Testis (tissue), 3 donors: ENCODE results near the gene AP2B1. TPM values are rescaled to one million over a fixed set of nuclear protein-coding genes. Genes with fewer than 3 reads are reported as not detected.

Source experiments
- DNase-seq: peaks from one replicate; pipeline ENCODE4 v3.0.0-alpha.2; 2019
- H3K27ac ChIP-seq, 2 donors: fragments of 200-600 bp; sonication (generic); one replicate each; pipeline ENCODE4 v1.5.1; 2019
- H3K27me3 ChIP-seq: fragments of 200-600 bp; sonication (generic); one replicate; pipeline ENCODE4 v1.5.1; 2019
- H3K36me3 ChIP-seq: fragments of 200-600 bp; sonication (generic); one replicate; pipeline ENCODE4 v1.5.1; 2017; ENCODE audit warnings: low read depth; ENCODE audit errors: missing control alignments
- H3K4me1 ChIP-seq: fragments of 200-600 bp; sonication (generic); one replicate; pipeline ENCODE4 v1.5.1; 2019
- H3K4me3 ChIP-seq, 2 donors: fragments of 200-600 bp; sonication (generic); one replicate each; pipeline ENCODE4 v1.5.1; 2017 to 2019
- H3K9me3 ChIP-seq: fragments of 200-600 bp; sonication (generic); one replicate; pipeline ENCODE4 v1.5.1; 2017
- CTCF ChIP-seq, 3 experiments: fragments of 450-650 bp in 2 of 3; fragments of 200-600 bp in 1 of 3; sonication (generic) in 1 of 3; IDR thresholded peaks; one replicate each; pipeline ENCODE4 v1.5.1; 2016 to 2019; ENCODE audit warnings: antibody characterized with exemption in 3 of 3, mild to moderate bottlenecking in 2 of 3, moderate library complexity in 1 of 3
- POLR2A ChIP-seq: fragments of 450-650 bp; IDR thresholded peaks from one replicate; pipeline ENCODE4 v1.6.1; 2017; ENCODE audit warnings: antibody characterized with exemption, mild to moderate bottlenecking, moderate library complexity
- WGBS, 2 donors: methylation state at CpG; one replicate each; pipeline ENCODE4 v1.1.5; 2018; 5-methylcytosine and 5-hydroxymethylcytosine counted together
- intact Hi-C: fragments of 100-400 bp; cut with DNase I; formaldehyde crosslinking; loops from one replicate; pipeline ENCODE4 v1.15.1; 2023; ENCODE audit warnings: low total_unique reads
- polyA plus RNA-seq: library from polyadenylated mRNA; stranded (reverse); fragments of 350-450 nt; fragmentation: Illumina TruSeq; extraction: RNeasy Lipid Tissue Mini Kit (QIAGEN cat#74804); gene quantifications from one replicate; pipeline ENCODE4 v1.2.3, GENCODE V29; 2014; ENCODE audit warnings: low read depth, low replicate concordance; ENCODE audit not compliant: insufficient read depth
- total RNA-seq, 2 donors: library from RNA; depleted of rRNA; stranded (reverse); fragments of >200 nt; gene quantifications; one replicate each; pipeline ENCODE4 v1.2.3, GENCODE V29; 2016

The AP2B1 gene
- total and polyA plus RNA-seq, 3 donors from 2014 or later: 132 to 310 (median 147) TPM

- Histone ChIP-seq H3K4me1 (peaks cover 9% of the 10 kb centered on the region), H3K9me3 (no peaks in the 10 kb centered on the region), H3K27me3 (no peaks in the 10 kb centered on the region), H3K36me3 (no peaks in the 10 kb centered on the region), H3K27ac (peak overlapping the region; percentile 86 to 88), H3K4me3 (peak overlapping the region; percentile 75 to 82)
- 1 to 3% methylated on average over 9 to 11 of the region's 11 CpGs for WGBS, 2 donors
- intact Hi-C loops: no loop called here
- no peak for TF ChIP-seq POLR2A
- TF ChIP-seq CTCF (IDR thresholded peaks at IDR 0.05): no peak
- no peak for DNase-seq
Measured at GRCh38 chr17:35578929-35579432, 8.1 kb upstream of the AP2B1 start.

GRCh38 chr17:35584061-35584460 is 3.1 kb upstream of the AP2B1 start:
- intact Hi-C loops: no loop called here
- TF ChIP-seq POLR2A: no peak
- no peak for TF ChIP-seq CTCF (IDR thresholded peaks at IDR 0.05)
- no peaks in the 10 kb centered on the region for H3K27me3 ChIP-seq
- no peak overlapping the region for H3K27ac ChIP-seq
- WGBS, 2 donors: 67 to 79% methylated on average over 1 of the region's 1 CpG
- no peaks in the 10 kb centered on the region for H3K36me3 ChIP-seq
- no peaks in the 10 kb centered on the region for H3K9me3 ChIP-seq
- DNase-seq: no peak
- H3K4me3 ChIP-seq: no peak overlapping the region
- peaks cover 19% of the 10 kb centered on the region for H3K4me1 ChIP-seq

GRCh38 chr17:35586569-35587073 is 501 bp upstream of the AP2B1 start:
- WGBS, 2 donors: 19 to 21% methylated on average over 7 of the region's 7 CpGs
- H3K27ac ChIP-seq: peak overlapping the region; percentile 90 to 94
- peaks cover 13% of the 10 kb centered on the region for H3K4me1 ChIP-seq
- DNase-seq: no peak
- H3K4me3 ChIP-seq: peak overlapping the region; percentile 95 to 97
- intact Hi-C loops: no loop called here
- no peaks in the 10 kb centered on the region for H3K36me3 ChIP-seq
- H3K27me3 ChIP-seq: no peaks in the 10 kb centered on the region
- H3K9me3 ChIP-seq: no peaks in the 10 kb centered on the region
- TF ChIP-seq CTCF (IDR thresholded peaks at IDR 0.05): no peak
- TF ChIP-seq POLR2A: no peak

- TF ChIP-seq CTCF (IDR thresholded peaks at IDR 0.05): no peak
- TF ChIP-seq POLR2A: no peak
- peak overlapping the region; percentile 90 to 94 for H3K27ac ChIP-seq
- no peaks in the 10 kb centered on the region for H3K27me3 ChIP-seq
- DNase-seq: no peak
- no peaks in the 10 kb centered on the region for H3K36me3 ChIP-seq
- H3K9me3 ChIP-seq: no peaks in the 10 kb centered on the region
- intact Hi-C loops: no loop called here
- 30 to 54% methylated on average over 12 of the region's 12 CpGs for WGBS, 2 donors
- peak overlapping the region; percentile 95 to 97 for H3K4me3 ChIP-seq
- H3K4me1 ChIP-seq: peaks cover 13% of the 10 kb centered on the region
Measured at GRCh38 chr17:35588196-35588920, 1.2 kb downstream of the AP2B1 start.
